Endodermal cell (in vitro differentiated cells): ENCODE data around the gene CYP4F11. TPM values are rescaled to one million over a fixed set of nuclear protein-coding genes. Genes with fewer than 3 reads are reported as not detected.

ENCODE experiments used
- DNase-seq: peaks from one replicate; pipeline ENCODE4 v3.0.0-alpha.2; 2017
- H3K27ac ChIP-seq: 2 replicates; pipeline ENCODE4 v1.5.1; 2013; ENCODE audit warnings: mild to moderate bottlenecking, low read depth, low read length, moderate library complexity
- H3K27me3 ChIP-seq: 2 replicates; pipeline ENCODE4 v1.6.1; 2013; ENCODE audit warnings: mild to moderate bottlenecking, low read length, moderate library complexity; ENCODE audit not compliant: insufficient read depth, control insufficient read depth, poor library complexity, severe bottlenecking
- H3K36me3 ChIP-seq: 2 replicates; pipeline ENCODE4 v1.7.0; 2013; ENCODE audit warnings: mild to moderate bottlenecking, low read length, moderate library complexity; ENCODE audit not compliant: control insufficient read depth, insufficient read depth
- H3K4me1 ChIP-seq: one replicate; pipeline ENCODE4 v1.7.0; 2013; ENCODE audit warnings: low read length; ENCODE audit not compliant: control insufficient read depth, insufficient read depth
- H3K4me3 ChIP-seq: 2 replicates; pipeline ENCODE4 v1.5.1; 2013; ENCODE audit warnings: mild to moderate bottlenecking, low read length, moderate library complexity
- H3K9ac ChIP-seq: 2 replicates; pipeline ENCODE4 v1.6.1; 2013; ENCODE audit warnings: mild to moderate bottlenecking, low read length, moderate library complexity; ENCODE audit not compliant: poor library complexity, severe bottlenecking; ENCODE audit errors: extremely low read depth
- H3K9me3 ChIP-seq: 2 replicates; pipeline ENCODE4 v1.6.1; 2013; ENCODE audit warnings: mild to moderate bottlenecking, low read length, moderate library complexity; ENCODE audit not compliant: control insufficient read depth
- H3K27ac Mint-ChIP-seq: 2 replicates; pipeline ENCODE4 v1.8.0; 2020; ENCODE audit warnings: mixed read lengths
- H3K27me3 Mint-ChIP-seq: 2 replicates; pipeline ENCODE4 v1.8.0; 2021; ENCODE audit warnings: mild to moderate bottlenecking, mixed read lengths; ENCODE audit not compliant: insufficient read depth
- H3K36me3 Mint-ChIP-seq: 2 replicates; pipeline ENCODE4 v1.8.0; 2020; ENCODE audit warnings: low read depth, mixed read lengths
- H3K4me1 Mint-ChIP-seq: 2 replicates; pipeline ENCODE4 v1.8.0; 2020; ENCODE audit warnings: mixed read lengths
- H3K4me3 Mint-ChIP-seq: 2 replicates; pipeline ENCODE4 v1.8.0; 2020; ENCODE audit warnings: mild to moderate bottlenecking, moderate library complexity, mixed read lengths
- H3K9me3 Mint-ChIP-seq: 2 replicates; pipeline ENCODE4 v1.8.0; 2020; ENCODE audit warnings: mild to moderate bottlenecking, mixed read lengths
- WGBS, 2 experiments: methylation state at CpG; one replicate each; pipeline versions ENCODE4 v1.1.5 to v1.1.7; 2013; ENCODE audit warnings: missing lambda C conversion rate in 2 of 2, mixed read lengths in 1 of 2; ENCODE audit not compliant: insufficient coverage in 1 of 2, insufficient read length in 1 of 2; 5-methylcytosine and 5-hydroxymethylcytosine counted together
- total RNA-seq, 2 donors: library from RNA; stranded (reverse); fragmentation: NEBNext Ultra II Directional in 1 of 2; extraction: Animal tissue kit (Norgen Biotek cat#: 25700) in 1 of 2; gene quantifications; 2 replicates in 1 of 2; 3 replicates in 1 of 2; pipeline ENCODE4 v1.2.1, GENCODE V29; 2021
- TF ChIP-seq, protein P1 (sequence below): fragments of 200-600 bp; sonication (generic); conservative IDR thresholded peaks from 2 replicates; pipeline ENCODE4 v1.5.0; 2021; ENCODE audit warnings: antibody characterized with exemption, mild to moderate bottlenecking

CYP4F11 gene
- total RNA-seq, 2 donors from 2014 or later, result not detected

DNA sequence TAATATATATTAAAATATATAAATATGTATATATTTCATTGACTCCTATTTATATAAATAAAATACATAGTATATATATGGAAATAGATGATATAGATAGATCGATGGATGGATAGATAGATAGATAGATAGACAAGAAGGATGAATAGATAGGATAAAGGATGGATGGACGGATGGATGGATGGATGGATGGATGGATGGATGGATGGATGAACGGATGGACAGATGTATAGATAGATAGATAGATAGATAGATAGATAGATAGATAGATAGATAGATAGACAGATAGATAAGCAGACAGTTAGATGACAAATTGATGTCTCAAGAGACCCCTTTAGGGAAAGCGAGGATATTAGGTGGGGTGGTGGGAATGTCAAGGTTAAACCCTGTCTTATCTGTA lies 15.1 kb downstream of the CYP4F11 start:
- Mint-ChIP-seq H3K36me3 (no peaks in the 10 kb centered on the region), H3K4me3 (no peak overlapping the region), H3K27me3 (no peaks in the 10 kb centered on the region), H3K9me3 (peaks cover 91% of the 10 kb centered on the region), H3K27ac (no peak overlapping the region), H3K4me1 (no peaks in the 10 kb centered on the region)
- no peak overlapping the region for H3K9ac ChIP-seq
- H3K4me3 ChIP-seq, result no peak overlapping the region
- 66 to 75% methylated on average over 2 to 4 of the region's 4 CpGs for WGBS, 2 experiments
- no peaks in the 10 kb centered on the region for H3K27me3 ChIP-seq
- H3K4me1 ChIP-seq, result no peaks in the 10 kb centered on the region
- H3K36me3 ChIP-seq, result no peaks in the 10 kb centered on the region
- peaks cover 58% of the 10 kb centered on the region for H3K9me3 ChIP-seq
- TF ChIP-seq, protein P1, sequence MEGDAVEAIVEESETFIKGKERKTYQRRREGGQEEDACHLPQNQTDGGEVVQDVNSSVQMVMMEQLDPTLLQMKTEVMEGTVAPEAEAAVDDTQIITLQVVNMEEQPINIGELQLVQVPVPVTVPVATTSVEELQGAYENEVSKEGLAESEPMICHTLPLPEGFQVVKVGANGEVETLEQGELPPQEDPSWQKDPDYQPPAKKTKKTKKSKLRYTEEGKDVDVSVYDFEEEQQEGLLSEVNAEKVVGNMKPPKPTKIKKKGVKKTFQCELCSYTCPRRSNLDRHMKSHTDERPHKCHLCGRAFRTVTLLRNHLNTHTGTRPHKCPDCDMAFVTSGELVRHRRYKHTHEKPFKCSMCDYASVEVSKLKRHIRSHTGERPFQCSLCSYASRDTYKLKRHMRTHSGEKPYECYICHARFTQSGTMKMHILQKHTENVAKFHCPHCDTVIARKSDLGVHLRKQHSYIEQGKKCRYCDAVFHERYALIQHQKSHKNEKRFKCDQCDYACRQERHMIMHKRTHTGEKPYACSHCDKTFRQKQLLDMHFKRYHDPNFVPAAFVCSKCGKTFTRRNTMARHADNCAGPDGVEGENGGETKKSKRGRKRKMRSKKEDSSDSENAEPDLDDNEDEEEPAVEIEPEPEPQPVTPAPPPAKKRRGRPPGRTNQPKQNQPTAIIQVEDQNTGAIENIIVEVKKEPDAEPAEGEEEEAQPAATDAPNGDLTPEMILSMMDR, result no peak
- H3K27ac ChIP-seq, result no peak overlapping the region
- no peak for DNase-seq

DNA sequence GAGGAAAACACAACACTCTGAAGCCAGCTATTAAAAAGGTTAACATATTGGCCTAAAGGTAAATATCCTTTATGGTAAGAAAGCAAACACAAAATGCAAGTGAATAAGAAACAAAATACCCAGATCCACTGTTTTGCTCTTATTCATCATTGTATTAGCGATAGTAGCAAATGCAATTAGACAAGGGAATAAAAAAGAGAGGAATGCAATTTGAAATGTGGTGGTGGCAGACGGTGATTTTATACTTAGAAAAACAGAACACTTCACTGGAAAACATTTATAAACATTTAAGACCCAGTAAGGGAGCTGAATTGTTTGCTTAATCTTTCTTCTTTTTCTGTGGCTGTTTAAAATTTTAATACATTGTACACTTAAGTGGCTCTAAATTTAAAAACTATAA lies 19.2 kb downstream of the CYP4F11 start:
- Histone ChIP-seq H3K27ac (no peak overlapping the region), H3K9me3 (peaks cover 50% of the 10 kb centered on the region), H3K4me1 (no peaks in the 10 kb centered on the region), H3K4me3 (no peak overlapping the region), H3K36me3 (no peaks in the 10 kb centered on the region), H3K9ac (no peak overlapping the region), H3K27me3 (no peaks in the 10 kb centered on the region)
- no peak for DNase-seq
- peaks cover 83% of the 10 kb centered on the region for H3K9me3 Mint-ChIP-seq
- H3K4me3 Mint-ChIP-seq, result no peak overlapping the region
- H3K4me1 Mint-ChIP-seq, result no peaks in the 10 kb centered on the region
- no CpG with 5 or more reads among the region's 2 CpGs for WGBS, 2 experiments
- H3K27me3 Mint-ChIP-seq, result no peaks in the 10 kb centered on the region
- TF ChIP-seq, protein P1, result no peak
- H3K27ac Mint-ChIP-seq, result no peak overlapping the region
- peaks cover 1% of the 10 kb centered on the region for H3K36me3 Mint-ChIP-seq

DNA sequence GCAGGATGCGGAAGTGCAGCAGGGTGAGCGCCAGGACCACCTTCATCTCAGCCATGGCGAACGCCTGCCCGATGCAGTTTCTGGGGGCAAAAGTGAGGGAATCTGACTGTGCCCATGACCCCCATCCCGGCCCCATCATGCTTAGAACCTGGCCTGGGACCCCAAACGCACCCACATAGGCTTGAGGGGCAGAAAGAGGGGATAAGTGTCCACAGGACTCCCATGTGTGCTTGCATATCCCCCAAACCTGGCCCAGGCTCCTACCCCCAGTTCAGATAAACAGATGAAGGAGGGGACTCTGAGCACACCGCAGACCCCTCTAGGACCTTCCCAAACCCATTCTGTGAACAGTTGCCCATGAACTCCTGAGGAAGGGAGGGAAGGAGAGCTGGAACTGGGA lies 20.5 kb downstream of the CYP4F11 start:
- no peaks in the 10 kb centered on the region for H3K27me3 ChIP-seq
- Mint-ChIP-seq H3K27me3 (no peaks in the 10 kb centered on the region), H3K4me1 (no peaks in the 10 kb centered on the region), H3K9me3 (peaks cover 82% of the 10 kb centered on the region), H3K27ac (no peak overlapping the region), H3K4me3 (no peak overlapping the region), H3K36me3 (peaks cover 1% of the 10 kb centered on the region)
- 76 to 77% methylated on average over 5 to 8 of the region's 8 CpGs for WGBS, 2 experiments
- no peak overlapping the region for H3K27ac ChIP-seq
- TF ChIP-seq, protein P1, result no peak
- H3K4me1 ChIP-seq, result no peaks in the 10 kb centered on the region
- no peak overlapping the region for H3K4me3 ChIP-seq
- no peak for DNase-seq
- peaks cover 59% of the 10 kb centered on the region for H3K9me3 ChIP-seq
- H3K9ac ChIP-seq, result no peak overlapping the region
- no peaks in the 10 kb centered on the region for H3K36me3 ChIP-seq
